Prostate gland (tissue), 2 donors: Measurements from ENCODE around the gene ZMYM2. TPM values are rescaled to one million over a fixed set of nuclear protein-coding genes. Genes with fewer than 3 reads are reported as not detected.

Source experiments
- DNase-seq: peaks from one replicate; pipeline ENCODE4 v3.0.0-alpha.2; 2019; ENCODE audit warnings: low spot score
- H3K27ac ChIP-seq, 2 donors: fragments of 200-600 bp; sonication (generic); 2 replicates each; pipeline ENCODE4 v1.5.1; 2017 to 2019
- H3K27me3 ChIP-seq: fragments of 200-600 bp; sonication (generic); replicated peaks from 2 replicates; pipeline ENCODE4 v1.5.1; 2019; ENCODE audit not compliant: insufficient read depth
- H3K36me3 ChIP-seq, 2 donors: fragments of 200-600 bp; sonication (generic); 1 replicate in 1 of 2; 2 replicates in 1 of 2; pipeline versions ENCODE4 v1.5.1 to v1.8.1; 2017 to 2019
- H3K4me1 ChIP-seq: fragments of 200-600 bp; sonication (generic); replicated peaks from 2 replicates; pipeline ENCODE4 v1.5.1; 2019
- H3K4me3 ChIP-seq, 2 donors: fragments of 200-600 bp; sonication (generic); 2 replicates each; pipeline ENCODE4 v1.5.1; 2017 to 2019
- H3K9me3 ChIP-seq: fragments of 200-600 bp; sonication (generic); 2 replicates; pipeline ENCODE4 v1.5.1; 2017
- CTCF ChIP-seq, 4 experiments: fragments of 200-600 bp in 2 of 4; fragments of 450-650 bp in 2 of 4; sonication (generic) in 2 of 4; IDR thresholded peaks; 1 replicate in 3 of 4; 2 replicates in 1 of 4; pipeline ENCODE4 v1.5.1; 2016 to 2019; ENCODE audit warnings: antibody characterized with exemption in 4 of 4, mild to moderate bottlenecking in 2 of 4, moderate library complexity in 2 of 4
- POLR2A ChIP-seq: fragments of 450-650 bp; IDR thresholded peaks from one replicate; pipeline ENCODE4 v1.6.1; 2016; ENCODE audit warnings: antibody characterized with exemption, mild to moderate bottlenecking
- POLR2AphosphoS5 ChIP-seq: sonication (generic); formaldehyde crosslinking; IDR thresholded peaks from one replicate; pipeline ENCODE4 v1.6.1; 2017; ENCODE audit warnings: antibody characterized with exemption
- WGBS: methylation state at CpG from one replicate; pipeline ENCODE4 v1.1.5; 2018; 5-methylcytosine and 5-hydroxymethylcytosine counted together
- intact Hi-C: fragments of 100-400 bp; cut with DNase I; formaldehyde crosslinking; loops from one replicate; pipeline ENCODE4 v1.14.2; 2022
- total RNA-seq, 2 donors: library from RNA; depleted of rRNA; stranded (reverse); fragments of >200 nt; gene quantifications; one replicate each; pipeline ENCODE4 v1.1.0, GENCODE V29; 2016

Gene ZMYM2
- total RNA-seq, 2 donors from 2014 or later = 70.7 to 95.6 TPM

DNA sequence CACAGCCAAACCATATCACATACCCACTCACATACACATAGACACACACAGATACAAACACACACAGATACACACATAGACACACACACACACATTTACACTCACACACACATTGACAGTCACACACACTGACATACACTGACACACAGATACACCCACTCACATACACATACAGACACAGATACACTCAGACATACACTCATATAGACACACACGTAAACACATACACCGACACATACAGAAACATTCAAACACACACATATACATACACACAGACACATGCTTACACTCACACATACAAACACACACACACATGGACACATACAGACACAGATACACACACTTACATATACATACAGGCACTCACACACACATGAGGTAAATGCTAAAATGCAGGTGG, 172.1 kb downstream of the ZMYM2 start:
- Histone ChIP-seq H3K36me3 (no peaks in the 10 kb centered on the region), H3K9me3 (no peaks in the 10 kb centered on the region), H3K27ac (no peak overlapping the region), H3K4me1 (no peaks in the 10 kb centered on the region), H3K27me3 (no peaks in the 10 kb centered on the region), H3K4me3 (no peak overlapping the region)
- 94% methylated on average over 2 of the region's 2 CpGs for WGBS
- no peak for DNase-seq
- no peak for TF ChIP-seq CTCF (IDR thresholded peaks at IDR 0.05)
- TF ChIP-seq POLR2AphosphoS5 = no peak
- TF ChIP-seq POLR2A = no peak
- intact Hi-C loops = no loop called here

DNA sequence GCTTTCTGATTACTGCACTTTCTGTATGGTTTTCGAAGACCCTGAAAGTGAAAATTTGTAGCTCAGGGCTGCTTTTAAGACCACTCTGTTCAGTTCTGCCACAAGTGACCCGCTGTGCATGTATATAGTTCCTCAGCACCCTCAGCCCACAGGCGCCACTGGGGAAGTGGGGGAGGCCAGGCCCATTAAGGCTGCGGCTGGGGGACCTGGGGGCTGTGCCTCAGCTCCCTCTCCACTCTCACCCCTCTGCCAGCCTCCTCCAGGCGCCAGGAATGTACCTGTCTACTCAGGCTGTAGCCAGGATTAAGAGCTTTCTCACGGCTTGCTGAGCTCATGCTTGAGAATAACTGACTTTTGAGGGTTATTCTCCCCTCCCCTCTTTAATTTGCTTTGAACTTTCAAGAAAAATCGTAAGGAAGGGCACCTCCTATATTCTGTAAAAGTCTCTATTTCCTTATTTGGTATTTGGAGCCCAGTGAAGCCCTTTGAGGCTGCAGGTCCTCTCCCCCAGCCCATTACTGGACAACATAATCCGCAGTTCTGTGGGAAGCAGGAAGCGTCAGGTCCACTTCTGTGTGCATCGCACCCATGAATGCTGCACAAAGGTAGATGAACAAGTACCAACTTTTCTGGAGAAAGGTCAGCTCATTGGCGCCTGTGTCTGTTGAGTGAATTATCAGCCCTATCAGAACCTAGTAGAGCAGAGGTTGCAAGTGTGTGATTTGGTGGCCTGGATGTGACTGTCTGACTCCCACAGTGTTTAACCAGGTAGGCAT, 172.7 kb downstream of the ZMYM2 start:
- intact Hi-C loops = no loop called here
- Histone ChIP-seq H3K9me3 (no peaks in the 10 kb centered on the region), H3K36me3 (no peaks in the 10 kb centered on the region), H3K4me3 (no peak overlapping the region), H3K4me1 (no peaks in the 10 kb centered on the region), H3K27me3 (no peaks in the 10 kb centered on the region), H3K27ac (no peak overlapping the region)
- no peak for DNase-seq
- TF ChIP-seq CTCF (IDR thresholded peaks at IDR 0.05) (no peak), POLR2AphosphoS5 (no peak), POLR2A (no peak)
- 76% methylated on average over 11 of the region's 11 CpGs for WGBS

- intact Hi-C loops = no loop called here
- peaks cover 6% of the 10 kb centered on the region for H3K27me3 ChIP-seq
- WGBS = 87% methylated on average over 10 of the region's 10 CpGs
- no peaks in the 10 kb centered on the region for H3K9me3 ChIP-seq
- H3K4me3 ChIP-seq = no peak overlapping the region
- TF ChIP-seq CTCF (IDR thresholded peaks at IDR 0.05) = no peak
- no peak for TF ChIP-seq POLR2AphosphoS5
- no peak for TF ChIP-seq POLR2A
- DNase-seq = no peak
- H3K4me1 ChIP-seq = no peaks in the 10 kb centered on the region
- no peaks in the 10 kb centered on the region for H3K36me3 ChIP-seq
- H3K27ac ChIP-seq = no peak overlapping the region
These were observed 173.6 kb downstream of the ZMYM2 start for GRCh38 chr13:20132052-20132634.

DNA sequence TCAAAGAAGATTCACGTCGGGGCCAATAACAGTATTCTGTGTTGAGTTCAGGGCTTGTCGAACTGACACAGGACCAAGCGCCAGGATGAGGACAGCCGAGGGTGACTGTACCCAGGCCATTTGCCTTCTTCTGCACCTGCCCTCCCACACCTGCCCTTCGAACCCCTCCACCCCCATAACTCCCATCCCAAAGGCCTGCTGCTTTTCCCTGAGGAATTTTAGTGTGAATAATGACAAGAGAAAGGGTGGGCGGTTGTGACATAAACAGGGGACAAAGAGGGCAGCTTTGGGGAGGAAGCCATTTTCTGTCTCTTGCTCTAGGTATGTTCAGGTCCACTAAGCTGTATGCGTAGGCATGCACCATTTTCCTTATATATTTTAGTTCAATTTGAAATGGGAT, 176.2 kb downstream of the ZMYM2 start:
- peaks cover 6% of the 10 kb centered on the region for H3K27me3 ChIP-seq
- no peak for DNase-seq

DNA sequence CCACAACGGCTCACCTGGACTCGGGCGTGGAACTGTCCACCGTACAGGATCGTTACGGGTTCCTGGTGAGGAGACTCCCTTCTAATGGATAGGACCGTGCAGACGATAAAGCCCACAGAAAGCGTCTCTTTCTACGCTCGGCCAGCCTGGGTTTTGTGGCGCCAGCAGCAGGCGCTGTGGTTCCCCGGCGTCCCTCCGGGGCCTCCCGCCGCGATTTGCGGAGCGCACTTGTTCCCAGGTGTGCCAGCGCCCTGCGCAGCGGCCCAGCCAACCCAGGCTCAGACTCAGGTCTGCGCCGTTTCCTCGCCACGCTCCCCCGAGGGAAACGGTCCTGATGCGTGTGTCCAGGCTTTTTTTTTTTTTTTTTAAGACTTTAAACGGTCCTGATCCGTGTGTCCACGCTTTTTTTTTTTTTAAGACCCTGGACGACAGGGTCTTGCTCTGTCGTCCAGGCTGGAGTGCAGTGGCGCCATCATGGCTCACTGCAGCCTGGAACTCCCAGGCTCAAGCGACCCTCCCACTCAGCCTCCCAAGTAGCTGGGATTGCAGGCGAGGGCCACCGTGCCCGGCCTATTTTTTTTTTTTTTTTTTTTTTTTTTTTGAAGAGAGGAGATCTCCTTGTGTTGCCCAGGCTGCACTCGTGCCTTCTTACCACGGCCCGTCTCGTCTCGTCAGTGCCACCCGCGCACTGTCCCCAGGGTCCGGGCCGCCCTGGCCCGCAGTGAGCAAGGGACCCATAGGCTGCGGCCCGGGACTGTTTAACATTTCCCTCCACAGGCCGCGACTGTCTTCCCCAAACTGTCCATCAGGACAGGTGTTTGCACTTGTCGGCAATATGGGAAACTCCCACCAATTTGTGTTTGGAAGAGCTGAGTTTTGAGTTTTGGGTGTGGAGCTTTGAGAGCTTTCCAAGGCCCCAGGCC, 178.5 kb downstream of the ZMYM2 start:
- TF ChIP-seq POLR2AphosphoS5 (no peak), CTCF (IDR thresholded peaks at IDR 0.05) (peak in 1 of 4 experiments; percentile 6), POLR2A (no peak)

More for the DNA sequence above, 176.2 kb downstream of the ZMYM2 start:
- intact Hi-C loops = no loop called here
- Histone ChIP-seq H3K27ac (no peak overlapping the region), H3K4me1 (no peaks in the 10 kb centered on the region), H3K9me3 (no peaks in the 10 kb centered on the region), H3K4me3 (no peak overlapping the region), H3K36me3 (no peaks in the 10 kb centered on the region)
- WGBS = 63% methylated on average over 8 of the region's 8 CpGs
- no peak for TF ChIP-seq POLR2A

More for the DNA sequence above, 178.5 kb downstream of the ZMYM2 start:
- H3K27me3 ChIP-seq = peaks cover 7% of the 10 kb centered on the region
- no peaks in the 10 kb centered on the region for H3K36me3 ChIP-seq
- WGBS = 33% methylated on average over 49 of the region's 56 CpGs
- H3K4me1 ChIP-seq = no peaks in the 10 kb centered on the region
- H3K27ac ChIP-seq = no peak overlapping the region
- H3K9me3 ChIP-seq = no peaks in the 10 kb centered on the region
- intact Hi-C loops = no loop called here
- H3K4me3 ChIP-seq = no peak overlapping the region
- no peak for DNase-seq
